DND-41 (cell line): Measurements from ENCODE around the gene BRINP3.

Source experiments
- EZH2 ChIP-seq: IDR thresholded peaks from 3 replicates; pipeline ENCODE4 v1.6.1; 2012; ENCODE audit warnings: borderline replicate concordance, low read depth, mild to moderate bottlenecking, moderate library complexity, low read length, inconsistent platforms; ENCODE audit not compliant: severe bottlenecking
- TF ChIP-seq, protein P1 (sequence below): IDR thresholded peaks from 2 replicates; pipeline ENCODE4 v1.5.1; 2012; ENCODE audit warnings: borderline replicate concordance, low read length, moderate library complexity, mild to moderate bottlenecking; ENCODE audit not compliant: poor library complexity, severe bottlenecking; ENCODE audit errors: extremely low read depth

DNA sequence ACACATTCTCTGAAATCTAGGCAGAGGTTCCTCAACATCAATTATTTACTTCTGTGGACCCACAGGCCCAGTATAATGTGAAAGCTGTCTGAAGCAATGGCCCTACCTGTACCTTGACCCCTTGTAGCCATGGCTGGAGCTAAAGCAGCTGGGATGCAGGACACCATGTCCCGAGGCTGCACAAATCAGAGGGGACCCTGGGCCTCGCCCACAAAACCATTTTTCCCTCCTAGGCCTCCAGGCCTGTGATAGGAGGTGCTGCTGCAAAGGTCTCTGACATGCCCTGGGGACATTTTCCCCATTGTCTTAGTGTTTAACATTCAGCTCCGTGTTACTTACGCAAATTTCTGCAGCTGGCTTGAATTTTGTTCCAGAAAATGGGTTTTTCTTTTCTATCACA is 110.5 kb downstream of the BRINP3 start:
- TF ChIP-seq, protein P1, sequence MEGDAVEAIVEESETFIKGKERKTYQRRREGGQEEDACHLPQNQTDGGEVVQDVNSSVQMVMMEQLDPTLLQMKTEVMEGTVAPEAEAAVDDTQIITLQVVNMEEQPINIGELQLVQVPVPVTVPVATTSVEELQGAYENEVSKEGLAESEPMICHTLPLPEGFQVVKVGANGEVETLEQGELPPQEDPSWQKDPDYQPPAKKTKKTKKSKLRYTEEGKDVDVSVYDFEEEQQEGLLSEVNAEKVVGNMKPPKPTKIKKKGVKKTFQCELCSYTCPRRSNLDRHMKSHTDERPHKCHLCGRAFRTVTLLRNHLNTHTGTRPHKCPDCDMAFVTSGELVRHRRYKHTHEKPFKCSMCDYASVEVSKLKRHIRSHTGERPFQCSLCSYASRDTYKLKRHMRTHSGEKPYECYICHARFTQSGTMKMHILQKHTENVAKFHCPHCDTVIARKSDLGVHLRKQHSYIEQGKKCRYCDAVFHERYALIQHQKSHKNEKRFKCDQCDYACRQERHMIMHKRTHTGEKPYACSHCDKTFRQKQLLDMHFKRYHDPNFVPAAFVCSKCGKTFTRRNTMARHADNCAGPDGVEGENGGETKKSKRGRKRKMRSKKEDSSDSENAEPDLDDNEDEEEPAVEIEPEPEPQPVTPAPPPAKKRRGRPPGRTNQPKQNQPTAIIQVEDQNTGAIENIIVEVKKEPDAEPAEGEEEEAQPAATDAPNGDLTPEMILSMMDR: no peak
- no peak for TF ChIP-seq EZH2
